Adipocyte (in vitro differentiated cells): ENCODE data around the gene DKK3.

Source experiments
- DNase-seq: peaks from one replicate; pipeline ENCODE4 v3.0.0-alpha.2; 2015; ENCODE audit warnings: low read depth
- H3K27me3 ChIP-seq: replicated peaks from 2 replicates; pipeline ENCODE4 v1.7.0; 2013; ENCODE audit warnings: mild to moderate bottlenecking, low read length, moderate library complexity; ENCODE audit not compliant: control insufficient read depth, insufficient read depth
- H3K36me3 ChIP-seq: 2 replicates; pipeline ENCODE4 v1.7.0; 2013; ENCODE audit warnings: low read length, mild to moderate bottlenecking, moderate library complexity; ENCODE audit not compliant: control insufficient read depth, insufficient read depth, severe bottlenecking
- H3K4me1 ChIP-seq: 2 replicates; pipeline ENCODE4 v1.7.0; 2013; ENCODE audit warnings: mild to moderate bottlenecking, low read length, moderate library complexity; ENCODE audit not compliant: control insufficient read depth, insufficient read depth
- H3K4me3 ChIP-seq: 2 replicates; pipeline ENCODE4 v1.7.0; 2013; ENCODE audit warnings: mild to moderate bottlenecking, low read length, moderate library complexity
- H3K9ac ChIP-seq: 2 replicates; pipeline ENCODE4 v1.7.0; 2013; ENCODE audit warnings: mild to moderate bottlenecking, low read length, moderate library complexity
- H3K9me3 ChIP-seq: 2 replicates; pipeline ENCODE4 v1.7.0; 2013; ENCODE audit warnings: mild to moderate bottlenecking, low read length, moderate library complexity; ENCODE audit not compliant: control insufficient read depth

The DKK3 gene

GRCh38 chr11:12007769-12008737 lies at the start of gene DKK3:
TSS of gene DKK3 (minus strand) at chr11:12008626. CDS start at chr11:12008582, 44 bp downstream.
- Histone ChIP-seq H3K27me3 (no peaks in the 10 kb centered on the region), H3K36me3 (no peaks in the 10 kb centered on the region), H3K9me3 (no peaks in the 10 kb centered on the region), H3K4me3 (peak within 1 kb of the TSS; percentile 81), H3K4me1 (peaks cover 21% of the 10 kb centered on the region), H3K9ac (peak within 1 kb of the TSS; percentile 74)
- peak; percentile 64 for DNase-seq

GRCh38 chr11:12057299-12057980 lies 49.0 kb upstream of the DKK3 start:
- H3K4me1 ChIP-seq, result peaks cover 5% of the 10 kb centered on the region
- H3K4me3 ChIP-seq, result no peak overlapping the region
- no peaks in the 10 kb centered on the region for H3K36me3 ChIP-seq
- DNase-seq, result no peak
- peaks cover 6% of the 10 kb centered on the region for H3K27me3 ChIP-seq
- no peak overlapping the region for H3K9ac ChIP-seq
- H3K9me3 ChIP-seq, result no peaks in the 10 kb centered on the region

- H3K4me3 ChIP-seq, result no peak overlapping the region
- no peaks in the 10 kb centered on the region for H3K36me3 ChIP-seq
- H3K27me3 ChIP-seq, result peaks cover 6% of the 10 kb centered on the region
- no peaks in the 10 kb centered on the region for H3K9me3 ChIP-seq
- DNase-seq, result no peak
- peaks cover 5% of the 10 kb centered on the region for H3K4me1 ChIP-seq
- H3K9ac ChIP-seq, result no peak overlapping the region
These were observed 47.7 kb upstream of the DKK3 start for GRCh38 chr11:12056119-12056518.

GRCh38 chr11:12053606-12054361 lies 45.4 kb upstream of the DKK3 start:
- no peak overlapping the region for H3K4me3 ChIP-seq

GRCh38 chr11:12052676-12053605 lies 44.5 kb upstream of the DKK3 start:
- no peaks in the 10 kb centered on the region for H3K27me3 ChIP-seq
- no peak overlapping the region for H3K4me3 ChIP-seq
- H3K36me3 ChIP-seq, result no peaks in the 10 kb centered on the region
- peaks cover 28% of the 10 kb centered on the region for H3K4me1 ChIP-seq
- H3K9ac ChIP-seq, result no peak overlapping the region
- no peak for DNase-seq
- H3K9me3 ChIP-seq, result no peaks in the 10 kb centered on the region

More at GRCh38 chr11:12053606-12054361, 45.4 kb upstream of the DKK3 start:
- peaks cover 22% of the 10 kb centered on the region for H3K4me1 ChIP-seq
- H3K9me3 ChIP-seq, result no peaks in the 10 kb centered on the region
- no peak for DNase-seq
- H3K36me3 ChIP-seq, result no peaks in the 10 kb centered on the region
- no peak overlapping the region for H3K9ac ChIP-seq
- H3K27me3 ChIP-seq, result no peaks in the 10 kb centered on the region

- Histone ChIP-seq H3K36me3 (no peaks in the 10 kb centered on the region), H3K4me1 (peaks cover 36% of the 10 kb centered on the region), H3K9ac (no peak overlapping the region), H3K9me3 (no peaks in the 10 kb centered on the region), H3K27me3 (no peaks in the 10 kb centered on the region), H3K4me3 (no peak overlapping the region)
- no peak for DNase-seq
These were observed 42.8 kb upstream of the DKK3 start for GRCh38 chr11:12051287-12051662.

GRCh38 chr11:12050470-12051286 lies 42.3 kb upstream of the DKK3 start:
- Histone ChIP-seq H3K4me1 (peaks cover 36% of the 10 kb centered on the region), H3K36me3 (no peaks in the 10 kb centered on the region), H3K4me3 (no peak overlapping the region), H3K9me3 (no peaks in the 10 kb centered on the region), H3K27me3 (no peaks in the 10 kb centered on the region), H3K9ac (no peak overlapping the region)
- DNase-seq, result no peak

- no peak overlapping the region for H3K9ac ChIP-seq
These were observed 40.7 kb upstream of the DKK3 start for GRCh38 chr11:12048936-12049790.

GRCh38 chr11:12046636-12047236 lies 38.3 kb upstream of the DKK3 start:
- Histone ChIP-seq H3K9me3 (no peaks in the 10 kb centered on the region), H3K4me3 (no peak overlapping the region), H3K27me3 (no peaks in the 10 kb centered on the region), H3K9ac (peak overlapping the region; percentile 23), H3K36me3 (no peaks in the 10 kb centered on the region), H3K4me1 (peaks cover 59% of the 10 kb centered on the region)
- no peak for DNase-seq

More at GRCh38 chr11:12048936-12049790, 40.7 kb upstream of the DKK3 start:
- no peak for DNase-seq
- Histone ChIP-seq H3K4me3 (peak overlapping the region; percentile 8), H3K9me3 (no peaks in the 10 kb centered on the region), H3K4me1 (peaks cover 45% of the 10 kb centered on the region), H3K36me3 (no peaks in the 10 kb centered on the region), H3K27me3 (no peaks in the 10 kb centered on the region)
